IPS-NIHi7 (cell line): ENCODE results near the gene ELAC2.

Experiments
- DNase-seq: peaks from one replicate; pipeline ENCODE4 v3.0.0; 2012; ENCODE audit warnings: mixed read lengths; ENCODE audit errors: extremely low spot score

The ELAC2 gene

GRCh38 chr17:13017655-13018459 lies at the start of gene ELAC2:
ELAC2 (minus strand) TSS chr17:13018027; CDS start chr17:13017947, 80 bp downstream.
- peak; percentile 99 for DNase-seq

GRCh38 chr17:13065032-13065431 lies 47.2 kb upstream of the ELAC2 start:
- DNase-seq: no peak

- no peak for DNase-seq
These were observed 37.3 kb upstream of the ELAC2 start for GRCh38 chr17:13055131-13055530.

GRCh38 chr17:13054666-13055065 lies 36.8 kb upstream of the ELAC2 start:
- DNase-seq: no peak

GRCh38 chr17:13051915-13052314 lies 34.1 kb upstream of the ELAC2 start:
- no peak for DNase-seq

GRCh38 chr17:13047011-13047606 lies 29.3 kb upstream of the ELAC2 start:
- DNase-seq: no peak

- DNase-seq: no peak
These were observed 28.5 kb upstream of the ELAC2 start for GRCh38 chr17:13046361-13046760.

- no peak for DNase-seq
These were observed 26.8 kb upstream of the ELAC2 start for GRCh38 chr17:13044572-13045065.

GRCh38 chr17:13038931-13039665 lies 21.3 kb upstream of the ELAC2 start:
- DNase-seq: no peak

GRCh38 chr17:13036751-13037150 lies 18.9 kb upstream of the ELAC2 start:
- no peak for DNase-seq

- no peak for DNase-seq
These were observed 17.6 kb upstream of the ELAC2 start for GRCh38 chr17:13035420-13035819.

GRCh38 chr17:13031718-13032350 lies 14.0 kb upstream of the ELAC2 start:
- DNase-seq: peak; percentile 78

GRCh38 chr17:13030459-13031300 lies 12.9 kb upstream of the ELAC2 start:
- DNase-seq: peak; percentile 73

- no peak for DNase-seq
These were observed 12.2 kb upstream of the ELAC2 start for GRCh38 chr17:13030056-13030455.

GRCh38 chr17:13029340-13029739 lies 11.5 kb upstream of the ELAC2 start:
- no peak for DNase-seq

GRCh38 chr17:13027246-13027645 lies 9.4 kb upstream of the ELAC2 start:
- DNase-seq: no peak

GRCh38 chr17:13025687-13026086 lies 7.9 kb upstream of the ELAC2 start:
- DNase-seq: no peak

GRCh38 chr17:13025258-13025627 lies 7.4 kb upstream of the ELAC2 start:
- no peak for DNase-seq

- peak; percentile 84 for DNase-seq
These were observed 6.9 kb upstream of the ELAC2 start for GRCh38 chr17:13024526-13025257.

- DNase-seq: no peak
These were observed 6.2 kb upstream of the ELAC2 start for GRCh38 chr17:13024016-13024415.
